NOMO-1 treated with dmso at 0.1 percent for 144 hours (cell line): ENCODE results near the gene BEX3.
"Not testable (repeated sequence)": the region's sequence is repeated elsewhere in the genome, so short reads cannot be mapped to it uniquely, and the experiment has no call there.

ENCODE experiments used
- DNase-seq: peaks from one replicate; lab custom pipeline; 2025; ENCODE audit not compliant: unreplicated experiment; lab: John Stamatoyannopoulos, UW

Gene BEX3

GRCh38 chrX:103378990-103379389 is 2.7 kb downstream of the BEX3 start:
- DNase-seq = no peak

- no peak for DNase-seq
Measured at GRCh38 chrX:103382877-103383276, 6.5 kb downstream of the BEX3 start.

- no peak for DNase-seq
Measured at GRCh38 chrX:103384672-103385071, 8.3 kb downstream of the BEX3 start.

- not testable (repeated sequence) for DNase-seq
Measured at GRCh38 chrX:103385283-103385830, 9.0 kb downstream of the BEX3 start.

GRCh38 chrX:103386332-103386731 is 10.0 kb downstream of the BEX3 start:
- no peak for DNase-seq

- no peak for DNase-seq
Measured at GRCh38 chrX:103393487-103393886, 17.1 kb downstream of the BEX3 start.

- no peak for DNase-seq
Measured at GRCh38 chrX:103396186-103396585, 19.8 kb downstream of the BEX3 start.

GRCh38 chrX:103396660-103397059 is 20.3 kb downstream of the BEX3 start:
- no peak for DNase-seq

- no peak for DNase-seq
Measured at GRCh38 chrX:103397707-103398106, 21.4 kb downstream of the BEX3 start.

- DNase-seq = peak; percentile 56
Measured at GRCh38 chrX:103398421-103398864, 22.1 kb downstream of the BEX3 start.

GRCh38 chrX:103399744-103400143 is 23.4 kb downstream of the BEX3 start:
- DNase-seq = no peak

GRCh38 chrX:103400931-103401330 is 24.6 kb downstream of the BEX3 start:
- DNase-seq = no peak

- peak; percentile 31 for DNase-seq
Measured at GRCh38 chrX:103404231-103405008, 28.1 kb downstream of the BEX3 start.

- DNase-seq = no peak
Measured at GRCh38 chrX:103405009-103405333, 28.6 kb downstream of the BEX3 start.

- DNase-seq = no peak
Measured at GRCh38 chrX:103406256-103406655, 29.9 kb downstream of the BEX3 start.

- no peak for DNase-seq
Measured at GRCh38 chrX:103407776-103408175, 31.4 kb downstream of the BEX3 start.

- DNase-seq = not testable (repeated sequence)
Measured at GRCh38 chrX:103411721-103412120, 35.4 kb downstream of the BEX3 start.

GRCh38 chrX:103413705-103414387 is 37.5 kb downstream of the BEX3 start:
- DNase-seq = no peak

GRCh38 chrX:103414561-103414960 is 38.2 kb downstream of the BEX3 start:
- no peak for DNase-seq

GRCh38 chrX:103415068-103415467 is 38.7 kb downstream of the BEX3 start:
- no peak for DNase-seq

- no peak for DNase-seq
Measured at GRCh38 chrX:103415528-103415927, 39.2 kb downstream of the BEX3 start.

- no peak for DNase-seq
Measured at GRCh38 chrX:103417370-103417769, 41.0 kb downstream of the BEX3 start.
